ENCODE data around the gene POLR2L.

- TF ChIP-seq POLR2A (IDR thresholded peaks at IDR 0.05; ENCODE audit: low read length) (no peak), GATA1 (IDR thresholded peaks at IDR 0.05; ENCODE audit: low read depth, low read length) (no peak)
Measured at GRCh38 chr11:889687-890475, 47.6 kb upstream of the POLR2L start.

All from erythroblast (primary cell).